ENCODE measurements around the gene METAP1D. TPM values are rescaled to one million over a fixed set of nuclear protein-coding genes. Genes with fewer than 3 reads are reported as not detected.

METAP1D gene
- total RNA-seq, 1 experiment from 2014 or later: 15.8 TPM

DNA sequence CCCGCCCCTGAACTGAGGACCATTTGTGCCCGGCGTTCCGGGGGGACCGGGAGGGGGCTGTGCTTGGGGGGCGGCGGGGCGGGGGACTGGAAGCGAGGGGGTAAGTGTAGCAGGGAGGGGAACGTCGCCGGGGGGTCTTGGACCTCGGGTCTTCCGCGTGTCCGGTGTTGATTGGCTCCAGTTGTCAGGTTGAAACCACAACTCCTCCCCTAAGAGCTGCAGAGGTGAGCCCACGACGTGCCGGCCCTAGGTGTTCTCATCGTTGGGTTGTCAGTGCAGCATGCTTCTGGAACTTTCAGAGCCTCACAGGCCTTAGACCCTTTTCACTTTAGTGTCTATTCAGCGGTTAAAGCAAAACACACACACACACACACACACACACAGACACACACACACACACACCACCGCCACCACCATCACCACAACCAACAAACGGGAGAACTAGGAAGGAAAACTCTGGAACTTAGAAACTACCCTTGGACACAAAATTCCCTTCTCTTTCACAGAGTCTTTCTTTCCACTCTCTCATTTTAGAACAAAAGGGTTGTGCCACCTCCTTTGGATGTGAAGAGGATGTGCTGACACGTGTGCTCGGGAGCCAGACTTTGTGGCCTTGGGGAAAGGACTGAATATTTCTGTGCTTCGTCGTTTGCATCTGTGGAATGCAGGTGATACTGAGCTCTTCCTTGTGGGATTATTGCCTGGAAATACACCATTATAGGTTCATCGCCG lies 109.7 kb downstream of the METAP1D start:
- no peak overlapping the region for H2AFZ ChIP-seq (ENCODE audit: low read depth, low read length, poor library complexity, severe bottlenecking)
- CTCF ChIA-PET: no interaction called here
- no peak overlapping the region for H3K4me2 ChIP-seq (ENCODE audit: low read length)
- H3K9me2 ChIP-seq (ENCODE audit: insufficient read depth): no peaks in the 10 kb centered on the region
- H3K9ac ChIP-seq (ENCODE audit: low read length): no peak overlapping the region
- TF ChIP-seq EZH2phosphoT487 (IDR thresholded peaks at IDR 0.05; ENCODE audit: borderline replicate concordance) (no peak), SIN3A (IDR thresholded peaks at IDR 0.05; ENCODE audit: low read depth) (no peak), JUND (IDR thresholded peaks at IDR 0.05) (no peak), ZFX (IDR thresholded peaks at IDR 0.05) (no peak), RAD21 (IDR thresholded peaks at IDR 0.05; ENCODE audit: low read depth) (no peak), CEBPB (IDR thresholded peaks at IDR 0.05; ENCODE audit: low read depth) (no peak), ZNF274 (IDR thresholded peaks at IDR 0.05; ENCODE audit: low read depth, low read length) (no peak), EZH2 (IDR thresholded peaks at IDR 0.05) (no peak), CBX3 (IDR thresholded peaks at IDR 0.05; ENCODE audit: low read depth) (no peak), POLR2A (IDR thresholded peaks at IDR 0.05; ENCODE audit: borderline replicate concordance, extremely low read depth, insufficient read depth, insufficient read length) (no peak), CTCF (IDR thresholded peaks at IDR 0.05 in 2 of 3, conservative IDR thresholded peaks at IDR 0.05 in 1 of 3; ENCODE audit: borderline replicate concordance in 1 of 3, insufficient read depth in 1 of 3, low read depth in 2 of 3, low read length in 2 of 3) (no peak), FOSL1 (IDR thresholded peaks at IDR 0.05; ENCODE audit: low read depth) (no peak), TCF7L2 (IDR thresholded peaks at IDR 0.05; ENCODE audit: borderline replicate concordance, extremely low read depth, insufficient read depth, insufficient read length) (no peak), ZBTB33 (IDR thresholded peaks at IDR 0.05; ENCODE audit: extremely low read depth, insufficient replicate concordance, low read length) (no peak), POLR2AphosphoS5 (IDR thresholded peaks at IDR 0.05; ENCODE audit: low read depth, low read length) (no peak)
- TF ChIP-seq, protein P1, sequence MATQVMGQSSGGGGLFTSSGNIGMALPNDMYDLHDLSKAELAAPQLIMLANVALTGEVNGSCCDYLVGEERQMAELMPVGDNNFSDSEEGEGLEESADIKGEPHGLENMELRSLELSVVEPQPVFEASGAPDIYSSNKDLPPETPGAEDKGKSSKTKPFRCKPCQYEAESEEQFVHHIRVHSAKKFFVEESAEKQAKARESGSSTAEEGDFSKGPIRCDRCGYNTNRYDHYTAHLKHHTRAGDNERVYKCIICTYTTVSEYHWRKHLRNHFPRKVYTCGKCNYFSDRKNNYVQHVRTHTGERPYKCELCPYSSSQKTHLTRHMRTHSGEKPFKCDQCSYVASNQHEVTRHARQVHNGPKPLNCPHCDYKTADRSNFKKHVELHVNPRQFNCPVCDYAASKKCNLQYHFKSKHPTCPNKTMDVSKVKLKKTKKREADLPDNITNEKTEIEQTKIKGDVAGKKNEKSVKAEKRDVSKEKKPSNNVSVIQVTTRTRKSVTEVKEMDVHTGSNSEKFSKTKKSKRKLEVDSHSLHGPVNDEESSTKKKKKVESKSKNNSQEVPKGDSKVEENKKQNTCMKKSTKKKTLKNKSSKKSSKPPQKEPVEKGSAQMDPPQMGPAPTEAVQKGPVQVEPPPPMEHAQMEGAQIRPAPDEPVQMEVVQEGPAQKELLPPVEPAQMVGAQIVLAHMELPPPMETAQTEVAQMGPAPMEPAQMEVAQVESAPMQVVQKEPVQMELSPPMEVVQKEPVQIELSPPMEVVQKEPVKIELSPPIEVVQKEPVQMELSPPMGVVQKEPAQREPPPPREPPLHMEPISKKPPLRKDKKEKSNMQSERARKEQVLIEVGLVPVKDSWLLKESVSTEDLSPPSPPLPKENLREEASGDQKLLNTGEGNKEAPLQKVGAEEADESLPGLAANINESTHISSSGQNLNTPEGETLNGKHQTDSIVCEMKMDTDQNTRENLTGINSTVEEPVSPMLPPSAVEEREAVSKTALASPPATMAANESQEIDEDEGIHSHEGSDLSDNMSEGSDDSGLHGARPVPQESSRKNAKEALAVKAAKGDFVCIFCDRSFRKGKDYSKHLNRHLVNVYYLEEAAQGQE (IDR thresholded peaks at IDR 0.05; ENCODE audit: low read depth): no peak
- intact Hi-C loops (cut with micrococcal nuclease): no loop called here
- no peak overlapping the region for H3K4me3 ChIP-seq (replicated peaks in 1 of 2; ENCODE audit: low read depth in 1 of 2, low read length in 2 of 2)
- no TSS peak for BruUV-seq (replicated peaks)
- H3K79me2 ChIP-seq (ENCODE audit: insufficient read depth, low read length): no peaks in the 10 kb centered on the region
- H3K9me3 ChIP-seq (ENCODE audit: control insufficient read depth in 1 of 2, insufficient read depth in 1 of 2, low read depth in 1 of 2, low read length in 2 of 2): no peaks in the 10 kb centered on the region
- ATAC-seq: no peak
- DNase-seq (ENCODE audit: low read depth, low spot score): no peak
- no peaks in the 10 kb centered on the region for H3K36me3 ChIP-seq (ENCODE audit: control insufficient read depth in 1 of 2, insufficient read depth in 2 of 2, low read length in 2 of 2)
- H3K27ac ChIP-seq (ENCODE audit: low read depth, low read length): no peak overlapping the region
- H3K27me3 ChIP-seq (ENCODE audit: insufficient read depth, low read length): no peaks in the 10 kb centered on the region
- RAD21 ChIA-PET (ENCODE audit: low non-redundant PET in 1 of 2, low total read pairs in 2 of 2, uncharacterized antibody in 2 of 2, unreplicated experiment in 2 of 2): no interaction called here
- H3K4me1 ChIP-seq (ENCODE audit: control insufficient read depth in 1 of 2, insufficient read depth in 2 of 2, low read length in 2 of 2): no peaks in the 10 kb centered on the region
- H4K20me1 ChIP-seq (ENCODE audit: insufficient read depth): no peaks in the 10 kb centered on the region
- POLR2A ChIA-PET: no interaction called here

All from HCT116 (cell line).